Esophagus muscularis mucosa (tissue), 4 donors: ENCODE measurements around the gene TSGA10. TPM values are rescaled to one million over a fixed set of nuclear protein-coding genes. Genes with fewer than 3 reads are reported as not detected.

Experiments
- DNase-seq: peaks from one replicate; pipeline ENCODE4 v3.0.0-alpha.2; 2017; ENCODE audit errors: extremely low spot score
- H3K27ac ChIP-seq, 4 donors: fragments of 200-600 bp; sonication (generic); replicated peaks in 1 of 4; 1 replicate in 3 of 4; 2 replicates in 1 of 4; pipeline ENCODE4 v1.5.1; 2016 to 2019; ENCODE audit warnings: mild to moderate bottlenecking in 1 of 4
- H3K27me3 ChIP-seq, 4 donors: fragments of 200-600 bp; sonication (generic); one replicate each; pipeline versions ENCODE4 v1.5.1 to v1.6.0; 2016 to 2019
- H3K36me3 ChIP-seq, 4 donors: fragments of 200-600 bp; sonication (generic); one replicate each; pipeline ENCODE4 v1.5.1; 2016 to 2019
- H3K4me1 ChIP-seq, 4 donors: fragments of 200-600 bp; sonication (generic); one replicate each; pipeline ENCODE4 v1.5.1; 2016 to 2019
- H3K4me3 ChIP-seq, 4 donors: fragments of 200-600 bp; sonication (generic); 1 replicate in 2 of 4; 2 replicates in 2 of 4; pipeline ENCODE4 v1.5.1; 2016 to 2019; ENCODE audit warnings: mild to moderate bottlenecking in 4 of 4, moderate library complexity in 1 of 4
- H3K9me3 ChIP-seq, 4 donors: fragments of 200-600 bp; sonication (generic); 1 replicate in 3 of 4; 2 replicates in 1 of 4; pipeline ENCODE4 v1.5.1; 2016 to 2019
- CTCF ChIP-seq, 3 experiments: fragments of 200-600 bp in 2 of 3; fragments of 450-650 bp in 1 of 3; sonication (generic) in 2 of 3; IDR thresholded peaks; one replicate each; pipeline ENCODE4 v1.5.1; 2017 to 2019; ENCODE audit warnings: antibody characterized with exemption in 3 of 3, mild to moderate bottlenecking in 2 of 3, moderate library complexity in 1 of 3
- EP300 ChIP-seq: sonication (generic); formaldehyde crosslinking; IDR thresholded peaks from one replicate; pipeline ENCODE4 v1.6.1; 2017; ENCODE audit warnings: antibody characterized with exemption
- POLR2A ChIP-seq: fragments of 450-650 bp; IDR thresholded peaks from one replicate; pipeline ENCODE4 v1.6.1; 2017; ENCODE audit warnings: antibody characterized with exemption, moderate library complexity, mild to moderate bottlenecking, low read depth
- POLR2AphosphoS5 ChIP-seq, 2 donors: sonication (generic); formaldehyde crosslinking; IDR thresholded peaks; one replicate each; pipeline ENCODE4 v1.6.1; 2017; ENCODE audit warnings: antibody characterized with exemption in 2 of 2
- WGBS: methylation state at CpG from one replicate; pipeline ENCODE4 v1.1.5; 2018; 5-methylcytosine and 5-hydroxymethylcytosine counted together
- intact Hi-C: fragments of 100-400 bp; cut with DNase I; formaldehyde crosslinking; loops from one replicate; pipeline ENCODE4 v1.15.1; 2023
- total RNA-seq, 4 donors: library from RNA; depleted of rRNA; stranded (reverse); fragments of >200 nt; gene quantifications; one replicate each; pipeline versions ENCODE4 v1.1.0 to v1.2.1, GENCODE V29; 2016

TSGA10 gene
- total RNA-seq, 4 donors from 2014 or later: 1.1 to 4.4 (median 2.0) TPM

DNA sequence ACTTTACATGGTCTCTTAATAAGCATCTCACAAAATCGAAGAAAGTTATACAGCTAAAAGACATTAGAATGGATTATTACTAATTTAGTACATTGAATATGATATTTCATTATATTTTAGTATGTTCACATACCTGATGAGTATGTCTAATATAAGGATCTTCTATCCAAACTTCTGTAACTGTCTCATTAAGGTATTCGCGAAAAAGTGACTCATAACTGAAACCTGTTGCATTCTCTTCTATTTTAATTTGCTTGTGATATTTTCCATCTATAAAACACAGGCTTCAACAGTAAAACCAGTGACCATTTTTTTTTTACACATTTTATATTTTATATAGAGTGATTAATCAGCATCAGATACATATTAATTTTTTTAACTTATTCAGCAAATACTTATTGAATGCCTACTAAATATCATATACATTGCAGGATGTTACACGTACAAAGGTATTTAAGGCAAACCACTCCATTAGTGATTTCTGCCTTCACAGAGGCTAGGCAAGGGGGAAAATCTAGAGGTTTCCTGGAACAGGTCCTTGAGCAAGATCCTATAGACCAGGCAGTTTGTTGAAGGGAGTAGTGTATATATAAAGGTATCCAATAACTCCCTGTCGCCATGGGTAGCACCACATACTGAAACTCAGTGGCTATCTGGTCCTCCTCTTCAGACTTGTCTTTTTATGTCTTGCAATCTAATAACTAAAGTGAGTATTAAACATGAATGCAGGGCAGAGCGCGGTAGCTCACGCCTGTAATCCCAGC is 16.8 kb upstream of the TSGA10 start:
- Histone ChIP-seq H3K4me3 (no peak overlapping the region), H3K36me3 (peaks cover 12 to 67% (median 59%) of the 10 kb centered on the region in 4 donors), H3K27ac (no peak overlapping the region), H3K4me1 (no peaks in the 10 kb centered on the region), H3K27me3 (no peaks in the 10 kb centered on the region), H3K9me3 (no peaks in the 10 kb centered on the region)
- TF ChIP-seq EP300 (no peak), POLR2AphosphoS5 (IDR thresholded peaks at IDR 0.05) (no peak), CTCF (IDR thresholded peaks at IDR 0.05) (no peak), POLR2A (no peak)
- intact Hi-C loops: no loop called here
- WGBS: 97% methylated on average over 8 of the region's 8 CpGs
- no peak for DNase-seq

DNA sequence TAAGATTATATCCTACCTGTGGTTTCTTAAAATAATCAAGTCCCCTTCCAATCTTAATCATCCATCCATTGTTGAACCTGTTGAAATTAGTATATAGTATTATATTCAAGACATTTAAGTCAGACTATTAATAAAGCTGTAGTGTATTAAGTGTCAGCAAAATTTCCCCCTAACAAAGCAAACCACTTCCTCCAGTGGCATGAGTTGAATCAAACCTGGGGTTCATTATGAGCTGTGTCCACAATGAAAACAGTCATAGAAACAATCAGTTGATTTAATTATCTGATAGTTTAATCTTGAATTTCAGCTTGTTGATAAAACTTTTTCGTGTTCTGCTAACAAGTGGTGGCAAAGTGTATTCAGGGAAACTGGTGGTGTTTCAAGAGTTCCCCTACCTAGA is 14.8 kb upstream of the TSGA10 start:
- no peaks in the 10 kb centered on the region for H3K4me1 ChIP-seq
- H3K9me3 ChIP-seq: no peaks in the 10 kb centered on the region
- TF ChIP-seq POLR2AphosphoS5 (IDR thresholded peaks at IDR 0.05) (no peak), CTCF (IDR thresholded peaks at IDR 0.05) (no peak), POLR2A (no peak), EP300 (no peak)
- DNase-seq: no peak
- no peaks in the 10 kb centered on the region for H3K27me3 ChIP-seq
- 89% methylated on average over 1 of the region's 1 CpG for WGBS
- H3K36me3 ChIP-seq: peaks cover 12 to 81% (median 64%) of the 10 kb centered on the region in 4 donors
- intact Hi-C loops: no loop called here
- H3K27ac ChIP-seq: no peak overlapping the region
- no peak overlapping the region for H3K4me3 ChIP-seq

DNA sequence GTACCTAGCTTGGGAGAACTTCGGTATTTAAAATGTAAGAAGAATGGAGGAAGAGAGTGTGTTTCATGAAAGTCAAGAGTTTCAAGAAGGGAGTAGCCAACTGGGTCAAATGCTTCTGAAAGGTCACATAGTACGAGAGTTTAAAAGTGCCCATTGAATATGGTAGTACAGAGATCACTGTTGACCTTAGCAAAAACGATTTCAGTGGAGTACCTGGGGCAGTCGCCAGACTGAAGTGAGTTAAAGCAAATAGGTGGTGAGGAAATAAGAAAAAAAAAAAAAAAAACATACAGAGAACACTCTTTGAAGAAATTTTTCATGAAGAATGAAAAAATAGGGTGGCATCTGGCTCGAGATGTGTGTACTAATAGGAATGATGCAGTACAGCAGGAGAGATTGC is 11.5 kb upstream of the TSGA10 start:
- Histone ChIP-seq H3K27me3 (no peaks in the 10 kb centered on the region), H3K4me1 (no peaks in the 10 kb centered on the region), H3K27ac (no peak overlapping the region), H3K9me3 (no peaks in the 10 kb centered on the region), H3K4me3 (no peak overlapping the region), H3K36me3 (peaks cover 12 to 89% (median 55%) of the 10 kb centered on the region in 4 donors)
- WGBS: 92% methylated on average over 5 of the region's 5 CpGs
- intact Hi-C loops: no loop called here
- DNase-seq: no peak
- no peak for TF ChIP-seq EP300
- no peak for TF ChIP-seq CTCF (IDR thresholded peaks at IDR 0.05)
- TF ChIP-seq POLR2A: no peak
- no peak for TF ChIP-seq POLR2AphosphoS5 (IDR thresholded peaks at IDR 0.05)

GRCh38 chr2:99159594-99159993 is 4.9 kb upstream of the TSGA10 start:
- Histone ChIP-seq H3K9me3 (no peaks in the 10 kb centered on the region), H3K27ac (no peak overlapping the region), H3K36me3 (peaks cover 0 to 59% (median 36%) of the 10 kb centered on the region in 4 donors), H3K27me3 (no peaks in the 10 kb centered on the region), H3K4me1 (peaks cover 4 to 10% (median 9%) of the 10 kb centered on the region in 4 donors), H3K4me3 (no peak overlapping the region)
- no peak for TF ChIP-seq CTCF (IDR thresholded peaks at IDR 0.05)
- no peak for TF ChIP-seq POLR2AphosphoS5 (IDR thresholded peaks at IDR 0.05)
- TF ChIP-seq EP300: no peak
- no peak for TF ChIP-seq POLR2A
- no peak for DNase-seq
- 94% methylated on average over 4 of the region's 4 CpGs for WGBS
- intact Hi-C loops: loop anchor here (10.0 kb wide), 1 partner anchor 175 kb away; the partner anchor contains the start of genes EIF5B and TXNDC9
